Hypothalamus (tissue), 51 donors: ENCODE results near the gene PRKD1.

Experiments used
- DNase-seq, 51 donors: peaks; one replicate each; lab custom pipeline; 2025; lab: John Stamatoyannopoulos, UW

The PRKD1 gene

DNA sequence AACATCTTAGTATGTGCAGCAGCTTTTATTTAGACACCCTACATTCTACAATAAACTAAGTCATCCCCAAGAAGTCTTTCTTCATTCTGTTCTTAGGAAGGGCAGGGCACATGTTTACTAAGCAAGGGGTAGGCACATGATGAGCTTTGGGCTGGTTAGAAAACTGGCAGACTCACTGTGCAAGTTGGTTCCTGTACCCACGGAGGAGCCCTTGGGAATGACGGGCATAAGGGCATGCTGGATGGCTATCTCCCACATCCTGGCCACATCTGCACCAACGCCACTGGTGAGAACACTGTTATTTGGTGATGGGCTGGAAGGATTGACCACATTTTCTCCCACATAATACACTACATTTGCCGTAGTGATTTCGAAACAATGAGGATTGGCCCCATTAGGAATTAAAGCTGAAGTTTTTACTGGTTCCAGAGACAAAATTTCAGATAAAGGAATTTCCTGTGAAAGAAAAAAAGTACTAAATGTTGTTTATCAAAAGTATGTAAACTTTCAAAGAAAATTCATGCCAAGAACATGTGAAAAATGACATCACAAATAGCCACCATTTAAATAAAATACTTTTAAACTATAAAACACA, 297.0 kb downstream of the PRKD1 start:
- DNase-seq, result no peak

DNA sequence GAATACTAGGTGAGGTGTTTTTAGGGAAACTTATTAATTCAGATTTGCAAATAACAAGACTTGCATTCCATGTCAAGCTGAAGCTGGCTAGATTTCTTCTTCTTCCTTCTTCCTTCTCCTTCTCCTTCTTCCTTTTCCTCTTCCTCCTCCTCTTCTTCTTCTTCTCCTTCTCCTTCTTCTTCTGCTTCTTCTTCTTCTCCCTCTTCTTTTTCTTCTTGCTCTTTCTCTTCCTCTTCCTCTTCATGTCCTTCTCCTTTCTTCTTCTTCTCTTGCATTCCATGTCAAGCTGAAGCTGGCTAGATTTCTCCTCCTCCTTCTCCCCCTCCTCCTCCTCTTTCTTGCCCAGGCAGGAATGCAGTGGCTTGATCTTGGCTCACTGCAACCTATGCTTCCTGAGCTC, 297.8 kb downstream of the PRKD1 start:
- DNase-seq, result no peak

DNA sequence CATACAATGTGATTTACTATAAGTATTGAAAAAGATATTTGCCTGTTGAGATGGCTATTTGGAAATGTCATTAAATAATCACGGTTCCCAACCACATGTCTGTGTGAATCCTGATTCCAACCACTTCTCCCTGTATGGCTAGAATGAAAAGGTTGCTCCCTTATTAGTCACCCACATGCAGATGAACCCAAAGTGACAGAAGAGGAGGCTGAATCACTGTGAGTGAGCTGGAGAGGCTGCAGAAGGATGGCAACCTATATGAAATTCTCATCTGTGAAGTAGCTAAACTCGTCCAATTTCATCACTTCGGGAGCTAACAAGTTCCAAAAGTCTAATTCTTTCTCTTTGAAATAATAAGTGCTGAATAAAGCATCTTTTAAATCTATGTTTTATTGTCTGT, 300.5 kb downstream of the PRKD1 start:
- no peak for DNase-seq

DNA sequence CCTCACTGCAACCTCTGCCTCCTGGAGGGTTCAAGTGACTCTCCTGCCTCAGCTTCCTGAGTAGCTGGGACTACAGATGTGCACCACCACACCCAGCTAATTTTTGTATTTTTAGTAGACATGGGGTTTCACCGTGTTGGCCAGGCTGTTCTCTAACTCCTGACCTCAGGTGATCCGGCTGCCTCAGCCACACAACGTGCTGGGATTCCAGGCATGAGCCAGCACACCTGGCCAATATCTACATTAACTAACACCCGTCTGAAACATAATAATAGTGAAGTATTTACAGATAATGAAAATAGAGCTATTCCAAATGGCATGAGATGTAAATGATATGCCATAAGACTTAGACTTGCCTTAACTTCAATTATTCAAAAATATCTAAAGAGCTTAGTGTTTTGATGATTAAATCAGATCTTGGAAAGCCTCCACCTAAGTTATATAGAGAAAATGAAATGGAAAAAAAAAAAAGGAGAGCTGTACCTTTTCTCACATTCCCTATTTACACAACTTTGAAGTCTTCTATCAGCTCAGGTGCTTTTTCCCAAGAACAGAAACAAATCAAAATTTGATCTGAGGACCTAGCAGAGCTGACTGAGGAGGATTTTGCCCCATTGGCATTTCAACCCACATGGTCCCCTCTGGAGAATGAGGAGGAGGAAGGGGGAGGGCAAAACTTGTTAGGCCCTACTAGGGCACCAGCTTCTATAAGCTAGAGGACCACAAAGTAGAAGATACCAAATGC, 309.2 kb downstream of the PRKD1 start:
- DNase-seq, result no peak

DNA sequence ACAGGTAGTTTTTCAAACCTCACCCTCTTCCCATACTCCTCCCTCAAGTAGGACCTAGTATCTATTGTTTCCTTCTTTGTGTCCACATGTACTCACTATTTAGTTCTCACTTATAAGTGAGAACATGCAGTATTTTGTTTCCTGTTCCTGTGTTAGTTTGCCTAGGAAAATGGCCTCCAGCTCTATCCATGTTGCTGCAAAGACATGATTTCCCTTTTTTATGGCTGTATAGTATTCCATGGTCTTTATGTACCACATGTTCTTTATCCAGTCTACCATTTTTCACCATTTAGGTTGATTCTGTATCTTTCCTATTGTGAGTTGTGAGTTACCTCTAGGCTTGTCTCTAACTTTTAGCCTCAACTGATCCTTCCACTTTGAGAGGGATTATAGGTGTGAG, 310.7 kb downstream of the PRKD1 start:
- no peak for DNase-seq

DNA sequence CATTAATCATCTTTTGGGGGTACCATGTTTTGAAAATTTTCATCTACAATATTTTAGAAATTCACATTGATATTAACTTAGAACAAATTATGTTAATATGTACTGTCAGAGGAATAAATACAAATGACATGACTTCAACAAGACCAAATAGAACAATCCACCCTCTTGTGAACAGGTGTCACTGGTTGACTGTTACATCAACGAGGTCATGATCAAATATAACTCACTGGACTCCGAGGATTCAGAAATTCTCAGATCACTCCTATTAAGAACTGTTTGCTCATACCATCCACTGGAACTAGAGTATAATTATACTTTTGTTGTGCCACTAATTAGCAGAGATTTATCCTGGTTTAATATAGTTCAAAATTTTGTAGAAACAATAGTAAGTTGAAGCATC, 318.8 kb downstream of the PRKD1 start:
- no peak for DNase-seq

DNA sequence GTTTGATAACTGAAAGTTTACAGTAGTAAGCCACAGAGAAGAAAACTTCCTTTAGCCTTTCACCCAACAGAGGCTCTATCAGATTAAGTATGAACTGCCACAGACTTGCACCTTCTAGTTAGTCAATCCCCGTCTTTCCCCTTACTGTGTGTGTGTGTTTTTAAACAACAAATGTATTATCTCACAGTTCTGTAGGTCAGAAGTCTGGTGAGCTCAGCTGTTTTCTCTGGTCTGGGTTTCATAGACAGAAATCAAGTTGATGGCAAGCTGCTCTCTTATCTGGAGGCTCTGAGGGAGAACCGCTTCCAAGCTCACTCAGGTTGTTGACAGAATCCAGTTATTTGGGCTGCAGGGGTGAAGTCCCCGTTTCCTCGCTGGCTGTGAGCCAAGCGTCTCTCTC, 320.5 kb downstream of the PRKD1 start:
- no peak for DNase-seq

DNA sequence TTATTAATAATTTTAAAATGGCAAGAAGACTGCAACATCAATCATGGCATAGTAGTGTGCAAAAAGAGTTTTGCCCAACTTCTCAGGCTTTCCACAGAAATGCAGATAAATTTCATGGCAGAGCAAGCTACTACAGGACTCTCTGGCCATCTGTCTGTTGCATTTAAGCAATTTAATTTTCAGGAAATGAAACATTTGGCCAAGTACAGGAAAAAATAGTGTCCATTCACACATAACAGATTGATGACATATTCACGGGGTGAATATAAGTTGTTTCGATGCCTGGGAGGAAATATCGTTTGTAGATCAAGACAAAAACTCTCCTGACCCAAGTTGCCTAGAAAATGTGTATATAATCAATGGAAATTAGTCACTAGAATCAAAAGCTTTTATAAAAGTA, 324.0 kb downstream of the PRKD1 start:
- no peak for DNase-seq

DNA sequence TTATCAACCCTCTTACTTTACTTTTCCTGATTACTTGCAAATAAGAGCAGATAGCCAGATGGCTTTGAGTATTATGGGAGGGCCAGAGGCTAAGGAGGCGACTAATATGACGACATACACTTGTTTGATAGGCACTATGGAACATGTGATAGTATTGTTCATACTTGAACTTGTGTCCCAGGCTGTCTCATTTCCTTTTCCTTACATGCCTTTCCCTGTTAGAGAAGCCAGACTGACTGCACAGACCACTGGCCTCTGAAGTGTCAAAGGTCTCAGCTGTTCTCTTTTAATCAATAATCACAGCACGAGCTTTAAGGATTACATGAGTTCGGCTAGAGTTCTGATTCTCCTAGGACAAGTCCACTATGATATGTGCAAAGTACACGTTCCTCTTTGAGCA, 326.0 kb downstream of the PRKD1 start:
- no peak for DNase-seq

DNA sequence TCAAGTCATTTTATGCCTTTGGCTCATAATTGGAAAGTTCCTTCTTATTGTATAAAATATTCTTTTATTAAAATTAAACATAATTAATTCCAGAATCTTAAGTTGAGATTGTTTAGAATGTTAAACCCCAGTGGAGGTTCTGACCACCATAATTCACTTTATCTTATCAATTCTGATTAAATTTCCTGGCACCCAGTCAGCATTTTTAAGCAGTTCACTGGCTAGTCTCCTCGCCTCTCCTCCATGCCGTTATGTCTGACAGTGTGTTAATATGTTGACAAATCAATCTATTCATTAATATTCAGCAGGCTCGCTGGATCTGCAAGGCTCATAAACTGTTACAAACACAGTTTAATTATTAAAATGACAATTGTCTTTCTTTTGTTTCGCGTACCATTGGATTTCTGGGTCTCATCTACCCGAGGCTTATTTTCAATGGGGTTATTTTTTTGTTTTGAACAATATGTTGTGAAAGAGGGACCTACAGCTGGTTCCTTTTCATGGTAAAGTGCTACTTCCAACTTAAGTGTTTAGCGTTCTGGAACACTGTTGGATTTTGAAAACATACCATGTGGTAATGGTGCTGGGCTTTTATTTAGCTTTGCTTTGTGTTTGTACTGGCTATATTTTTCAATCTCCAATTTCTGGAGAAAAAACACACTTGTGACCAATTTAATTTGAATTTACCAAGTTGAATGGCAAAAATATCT, 339.7 kb downstream of the PRKD1 start:
- DNase-seq, result no peak

DNA sequence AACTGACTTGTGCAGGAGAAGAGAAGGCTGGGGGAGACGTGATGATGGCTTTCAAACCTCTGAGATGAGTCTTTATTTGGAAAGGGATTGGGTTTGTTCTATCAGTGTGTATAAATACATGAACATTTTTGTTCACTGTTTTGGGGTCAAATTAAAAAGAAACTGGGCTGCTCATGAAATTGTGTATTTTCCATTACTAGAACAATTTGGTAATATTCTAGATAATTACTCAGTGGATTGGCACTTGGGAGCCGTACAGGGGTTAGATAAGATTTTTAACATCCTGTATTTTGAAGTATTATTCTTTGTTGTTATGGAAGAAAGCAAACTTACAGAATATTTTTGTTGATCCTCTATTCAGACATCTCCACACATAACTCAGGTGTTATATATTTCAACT, 340.6 kb downstream of the PRKD1 start:
- DNase-seq, result no peak

DNA sequence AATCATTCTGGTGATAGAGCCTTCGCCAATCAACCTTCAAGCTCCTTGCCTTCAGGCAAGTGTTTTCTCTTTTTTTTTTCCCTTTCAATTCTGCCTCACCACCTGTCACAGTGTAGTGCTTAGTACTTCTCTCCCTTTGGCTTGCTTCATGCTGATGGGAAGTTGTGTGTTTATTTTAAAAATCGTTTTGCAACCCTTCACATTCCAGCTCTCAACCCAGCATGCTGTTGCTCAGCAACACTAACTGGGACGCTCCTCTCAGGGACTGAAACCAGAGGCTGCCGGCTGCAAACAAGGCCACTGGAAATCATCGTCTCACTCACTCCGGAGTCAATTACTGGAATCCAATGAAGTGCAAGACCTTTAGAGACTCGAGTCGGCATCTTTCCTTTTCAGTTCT, 342.7 kb downstream of the PRKD1 start:
- peak in 29 of 51 donors; percentile 3 to 70 (median 35) for DNase-seq

DNA sequence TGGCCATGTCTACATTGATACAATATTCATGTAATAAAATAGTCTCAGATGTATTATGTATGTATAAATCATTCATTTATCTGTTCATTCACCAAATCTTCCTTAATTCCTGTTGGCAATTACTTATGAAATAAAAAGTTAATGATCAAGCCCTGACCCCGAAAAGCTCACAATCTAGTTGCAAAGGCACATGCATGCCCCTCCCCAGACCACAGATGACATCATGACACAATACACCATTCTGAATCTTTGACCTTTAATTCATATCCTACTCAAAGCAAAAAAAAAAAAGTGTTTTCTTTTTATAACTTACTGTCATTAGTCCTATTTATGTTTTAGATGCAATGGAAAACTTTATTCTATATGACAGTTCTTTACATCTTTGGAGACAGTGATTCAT, 346.9 kb downstream of the PRKD1 start:
- no peak for DNase-seq

DNA sequence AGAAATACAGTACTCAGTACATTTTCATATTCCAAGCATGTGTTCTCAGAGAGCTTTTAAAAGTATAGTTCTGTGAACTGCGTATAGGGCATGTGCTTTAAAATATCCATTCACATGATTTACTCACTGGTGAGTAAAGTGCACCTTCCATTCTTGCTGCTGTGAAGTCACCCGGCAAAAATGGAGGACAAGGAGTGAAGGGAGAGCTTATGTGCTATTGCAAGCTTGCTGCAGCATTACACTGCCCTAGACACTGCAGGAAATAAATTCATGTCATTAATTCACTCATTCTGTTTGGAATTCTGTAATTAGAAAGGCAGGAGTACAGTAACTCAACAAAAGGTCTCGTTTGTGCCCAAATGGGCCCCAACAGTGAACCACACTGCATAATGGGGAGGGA, 347.8 kb downstream of the PRKD1 start:
- DNase-seq, result no peak

DNA sequence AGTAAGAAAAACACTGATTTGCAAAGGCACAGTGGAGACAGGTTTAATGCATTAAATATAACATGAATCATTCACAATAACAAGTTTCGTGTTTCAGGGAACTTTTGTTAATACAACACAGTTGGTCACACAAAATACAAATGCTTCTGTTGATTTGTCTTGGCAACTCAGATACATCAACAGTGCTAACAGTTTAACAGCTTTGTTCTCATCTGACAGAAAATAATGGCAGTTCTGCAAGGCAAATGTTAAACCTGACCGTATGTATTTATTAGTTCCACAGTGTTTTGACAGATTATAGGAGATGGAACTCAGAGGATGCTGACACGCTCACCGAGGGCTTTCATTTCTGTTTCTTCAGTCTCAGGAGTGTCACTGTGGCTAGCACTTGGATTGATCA, 350.7 kb downstream of the PRKD1 start:
- no peak for DNase-seq

DNA sequence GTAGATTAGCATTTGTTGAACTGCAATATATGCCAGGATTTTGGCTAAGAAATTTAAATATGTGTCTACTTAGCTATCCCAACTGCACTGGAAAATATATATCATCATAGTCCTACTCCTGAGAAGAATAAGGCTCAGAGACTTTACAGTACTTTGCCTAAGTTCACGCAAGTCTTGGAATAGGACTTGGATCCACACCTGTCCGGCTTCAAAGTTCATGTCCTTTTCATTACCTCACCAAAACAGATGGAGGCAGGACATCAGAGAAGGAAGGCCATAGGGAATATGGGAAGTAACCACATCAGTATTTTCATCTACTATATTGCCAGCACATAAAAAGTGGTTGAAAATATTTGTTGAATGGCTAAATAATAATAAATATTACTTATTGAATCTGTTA, 358.5 kb downstream of the PRKD1 start:
- DNase-seq, result no peak

DNA sequence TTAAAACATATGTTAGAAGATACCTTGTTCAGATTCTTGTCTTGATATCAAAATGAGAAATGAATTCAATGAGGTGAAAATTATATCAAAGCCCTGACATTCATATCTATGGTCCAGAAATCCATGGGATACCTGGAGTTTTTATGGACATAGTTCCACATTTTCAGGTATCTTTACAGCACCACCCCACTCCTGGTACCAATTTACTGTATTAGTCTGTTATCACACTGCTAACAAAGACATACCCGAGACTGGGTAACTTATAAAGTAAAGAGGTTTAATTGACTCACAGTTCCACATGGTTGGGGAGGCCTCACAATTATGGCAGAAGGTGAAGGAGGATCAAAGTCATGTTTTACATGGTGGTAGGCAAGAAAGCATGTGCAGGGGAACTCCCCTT, 361.5 kb downstream of the PRKD1 start:
- no peak for DNase-seq

DNA sequence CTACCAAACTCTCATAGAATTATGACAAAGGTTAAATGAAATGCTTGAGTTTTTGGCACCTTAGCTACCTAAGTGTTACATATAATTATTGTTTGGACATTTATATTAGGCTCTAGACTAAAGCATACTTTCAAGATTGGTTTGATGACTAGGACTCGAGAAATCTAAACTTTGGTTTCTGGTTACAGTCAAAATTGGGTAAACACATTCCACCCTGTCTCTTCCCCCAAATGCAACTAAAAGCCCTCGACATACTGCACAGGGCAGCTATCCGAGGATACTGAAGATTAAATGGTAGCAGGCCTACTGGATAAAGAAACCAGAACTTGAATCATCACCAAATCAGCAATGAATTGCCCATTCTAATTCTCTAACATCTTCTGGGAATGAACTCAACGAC, 369.1 kb downstream of the PRKD1 start:
- no peak for DNase-seq

DNA sequence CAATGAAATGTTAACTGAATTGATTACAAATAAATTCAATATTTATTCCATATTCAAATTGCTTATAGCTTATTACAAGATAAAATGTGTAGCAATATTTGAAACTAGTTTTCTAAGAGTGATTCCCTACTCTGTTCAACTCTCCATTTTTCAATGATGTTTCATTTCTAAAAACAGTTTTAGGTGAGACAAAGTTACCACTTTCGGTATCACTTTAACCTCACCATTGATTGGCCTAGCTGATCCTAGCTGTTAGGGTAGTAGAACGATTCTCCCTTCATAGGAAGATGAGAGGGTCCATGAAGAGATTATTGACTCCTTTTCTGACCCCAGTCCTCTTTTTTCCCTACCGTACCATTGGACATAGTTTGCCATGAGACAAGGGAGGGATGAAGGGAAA, 373.3 kb downstream of the PRKD1 start:
- no peak for DNase-seq

DNA sequence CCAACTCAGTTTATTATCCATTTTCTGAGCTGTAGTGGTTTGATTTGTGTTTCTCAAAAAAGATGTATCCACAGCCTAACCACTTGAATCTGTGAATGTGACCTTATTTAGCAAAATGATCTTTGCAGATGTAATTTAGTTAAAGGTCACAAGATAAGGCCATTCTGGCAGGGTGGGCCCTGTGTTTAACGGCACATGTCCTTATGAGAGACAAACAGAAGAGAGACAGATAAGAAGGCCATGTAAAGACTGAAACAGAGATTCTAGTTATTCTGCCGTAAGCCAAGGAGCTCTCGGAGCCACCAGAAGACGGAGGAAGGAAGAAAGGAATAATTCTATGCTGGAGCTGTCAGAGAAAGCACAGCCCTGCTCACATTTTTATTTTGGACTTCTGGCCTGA, 374.2 kb downstream of the PRKD1 start:
- no peak for DNase-seq

DNA sequence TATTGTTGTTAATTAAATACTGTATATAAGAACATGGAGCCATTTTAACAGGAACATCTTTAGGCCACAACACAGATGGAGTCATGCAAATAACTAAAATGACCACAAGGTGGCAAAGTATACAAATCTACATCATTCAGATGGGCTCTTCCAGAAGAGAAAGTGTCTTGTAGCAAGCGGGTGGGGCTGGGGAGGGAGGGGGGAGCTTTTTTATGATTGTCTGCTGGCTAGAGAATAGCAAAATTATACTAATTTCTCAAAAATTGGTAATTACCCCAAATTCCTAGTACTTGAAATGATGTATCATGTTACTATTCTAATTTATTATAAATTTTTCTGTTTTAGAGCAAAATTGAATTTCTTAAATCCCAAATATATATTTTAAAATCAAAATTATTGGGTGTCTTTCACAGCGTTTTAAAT, 378.7 kb downstream of the PRKD1 start:
- DNase-seq, result peak in 5 of 51 donors; percentile 1 to 58 (median 3)

DNA sequence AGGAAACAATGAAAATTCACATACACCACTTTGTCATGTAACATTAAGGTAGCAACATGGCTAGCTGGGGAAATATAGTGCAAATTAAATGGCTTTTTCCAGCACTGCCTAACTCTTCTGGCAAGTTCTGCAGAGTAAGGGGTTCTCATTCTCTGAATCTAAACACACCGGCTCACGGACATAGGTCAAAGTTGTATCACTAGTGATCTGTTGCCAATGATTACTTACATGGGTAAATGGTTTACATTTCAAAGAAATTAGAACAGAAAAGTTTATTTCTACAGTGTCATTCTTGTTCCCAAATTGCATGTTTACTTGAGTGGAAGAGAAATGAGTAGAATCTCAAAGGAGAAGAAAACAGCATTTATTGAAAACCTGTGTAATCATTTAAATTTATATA, 381.9 kb downstream of the PRKD1 start:
- DNase-seq, result no peak
